Gastroesophageal sphincter (tissue), 3 donors: ENCODE data around the gene RBM4B.

ENCODE experiments used
- CTCF ChIP-seq, 4 experiments: fragments of 200-600 bp in 2 of 4; fragments of 450-650 bp in 2 of 4; sonication (generic) in 1 of 4; IDR thresholded peaks; one replicate each; pipeline ENCODE4 v1.5.1; 2017 to 2019; ENCODE audit warnings: antibody characterized with exemption in 4 of 4, mild to moderate bottlenecking in 2 of 4, moderate library complexity in 2 of 4
- EP300 ChIP-seq: sonication (generic); formaldehyde crosslinking; IDR thresholded peaks from one replicate; pipeline ENCODE4 v1.6.1; 2017; ENCODE audit warnings: antibody characterized with exemption, mild to moderate bottlenecking
- POLR2A ChIP-seq, 2 donors: fragments of 450-650 bp; IDR thresholded peaks; one replicate each; pipeline ENCODE4 v1.6.1; 2017; ENCODE audit warnings: antibody characterized with exemption in 2 of 2, mild to moderate bottlenecking in 2 of 2, moderate library complexity in 1 of 2
- POLR2AphosphoS5 ChIP-seq: sonication (generic); formaldehyde crosslinking; IDR thresholded peaks from one replicate; pipeline ENCODE4 v1.6.1; 2017; ENCODE audit warnings: antibody characterized with exemption

GRCh38 chr11:66697988-66698387, 20.3 kb upstream of the RBM4B start:
- no peak for TF ChIP-seq CTCF (IDR thresholded peaks at IDR 0.05)
- no peak for TF ChIP-seq POLR2A (IDR thresholded peaks at IDR 0.05)
- no peak for TF ChIP-seq POLR2AphosphoS5
- no peak for TF ChIP-seq EP300
